CD14-positive monocyte (primary cell): ENCODE results near the gene SLC9A9. TPM values are rescaled to one million over a fixed set of nuclear protein-coding genes. Genes with fewer than 3 reads are reported as not detected.

ENCODE experiments used
- DNase-seq, 3 donors: peaks; one replicate each; pipeline ENCODE4 v3.0.0-alpha.2; 2011 to 2022
- H2AFZ ChIP-seq: 2 replicates; pipeline ENCODE4 v1.6.0; 2012; ENCODE audit warnings: mild to moderate bottlenecking, low read depth, low read length, inconsistent platforms; ENCODE audit not compliant: insufficient read depth, poor library complexity, severe bottlenecking
- H3K27ac ChIP-seq, 2 donors: 1 replicate in 1 of 2; 2 replicates in 1 of 2; pipeline ENCODE4 v1.5.1; 2012 to 2013; ENCODE audit warnings: low read length in 2 of 2, control low read depth in 1 of 2, inconsistent platforms in 1 of 2, low read depth in 1 of 2, mild to moderate bottlenecking in 1 of 2
- H3K27me3 ChIP-seq, 2 donors: one replicate each; pipeline versions ENCODE4 v1.6.0 to v1.6.1; 2011 to 2013; ENCODE audit warnings: low read length in 2 of 2; ENCODE audit not compliant: control insufficient read depth in 2 of 2, insufficient read depth in 2 of 2
- H3K36me3 ChIP-seq, 2 donors: replicated peaks in 1 of 2; 1 replicate in 1 of 2; 2 replicates in 1 of 2; pipeline versions ENCODE4 v1.5.1 to v1.6.1; 2012 to 2013; ENCODE audit warnings: low read length in 2 of 2, control low read depth in 1 of 2, inconsistent platforms in 1 of 2, mild to moderate bottlenecking in 1 of 2; ENCODE audit not compliant: insufficient read depth in 2 of 2, control insufficient read depth in 1 of 2
- H3K4me1 ChIP-seq, 2 donors: 1 replicate in 1 of 2; 2 replicates in 1 of 2; pipeline versions ENCODE4 v1.5.1 to v1.6.1; 2012 to 2013; ENCODE audit warnings: low read length in 2 of 2, control low read depth in 1 of 2, inconsistent platforms in 1 of 2, mild to moderate bottlenecking in 1 of 2, moderate library complexity in 1 of 2; ENCODE audit not compliant: insufficient read depth in 2 of 2, control insufficient read depth in 1 of 2
- H3K4me2 ChIP-seq: replicated peaks from 2 replicates; pipeline ENCODE3; 2012; ENCODE audit warnings: low read length, moderate library complexity, mild to moderate bottlenecking; ENCODE audit not compliant: poor library complexity, severe bottlenecking; ENCODE audit errors: extremely low read depth
- H3K4me3 ChIP-seq, 3 experiments: fragments of 200-600 bp in 1 of 3; sonication (generic) in 1 of 3; replicated peaks in 1 of 3; 1 replicate in 2 of 3; 2 replicates in 1 of 3; pipeline ENCODE4 v1.5.1; 2011 to 2013; ENCODE audit warnings: low read length in 3 of 3, mild to moderate bottlenecking in 3 of 3, control low read depth in 2 of 3, low read depth in 2 of 3, inconsistent platforms in 1 of 3, moderate library complexity in 1 of 3
- H3K79me2 ChIP-seq: 2 replicates; pipeline ENCODE4 v1.6.0; 2012; ENCODE audit warnings: mild to moderate bottlenecking, control low read depth, inconsistent platforms, low read length, moderate library complexity; ENCODE audit not compliant: insufficient read depth
- H3K9ac ChIP-seq: 2 replicates; pipeline ENCODE4 v1.6.0; 2017; ENCODE audit warnings: low read length, mild to moderate bottlenecking; ENCODE audit not compliant: insufficient read depth, poor library complexity, severe bottlenecking
- H3K9me3 ChIP-seq, 2 donors: replicated peaks in 1 of 2; 1 replicate in 1 of 2; 2 replicates in 1 of 2; pipeline versions ENCODE4 v1.5.1 to v1.6.1; 2012 to 2013; ENCODE audit warnings: low read length in 2 of 2, control low read depth in 1 of 2; ENCODE audit not compliant: control insufficient read depth in 1 of 2, insufficient read depth in 1 of 2
- H4K20me1 ChIP-seq: 2 replicates; pipeline ENCODE4 v1.6.0; 2012; ENCODE audit warnings: mild to moderate bottlenecking, low read length, control low read depth, moderate library complexity; ENCODE audit not compliant: insufficient read depth
- H3K27ac Mint-ChIP-seq, 7 donors: one replicate each; pipeline ENCODE4 v1.8.0; 2020; ENCODE audit warnings: mild to moderate bottlenecking in 7 of 7, mixed read lengths in 7 of 7, moderate library complexity in 6 of 7, inconsistent platforms in 2 of 7
- H3K27me3 Mint-ChIP-seq, 3 donors: one replicate each; pipeline ENCODE4 v1.8.0; 2021 to 2022; ENCODE audit warnings: low read depth in 3 of 3, mild to moderate bottlenecking in 3 of 3, mixed read lengths in 3 of 3, moderate library complexity in 3 of 3, inconsistent platforms in 1 of 3
- H3K36me3 Mint-ChIP-seq, 2 donors: one replicate each; pipeline ENCODE4 v1.8.0; 2020; ENCODE audit warnings: mixed read lengths in 2 of 2, inconsistent platforms in 1 of 2, mild to moderate bottlenecking in 1 of 2
- H3K4me1 Mint-ChIP-seq: one replicate; pipeline ENCODE4 v1.8.0; 2020; ENCODE audit warnings: mild to moderate bottlenecking, mixed read lengths
- H3K4me3 Mint-ChIP-seq, 2 donors: one replicate each; pipeline ENCODE4 v1.8.0; 2020; ENCODE audit warnings: mild to moderate bottlenecking in 2 of 2, mixed read lengths in 2 of 2, moderate library complexity in 1 of 2
- H3K9me3 Mint-ChIP-seq, 7 donors: one replicate each; pipeline ENCODE4 v1.8.0; 2020 to 2022; ENCODE audit warnings: mixed read lengths in 7 of 7, mild to moderate bottlenecking in 6 of 7, moderate library complexity in 6 of 7, inconsistent platforms in 2 of 7
- WGBS: methylation state at CpG from one replicate; pipeline ENCODE4 v1.1.5; 2013; ENCODE audit warnings: missing lambda C conversion rate; ENCODE audit not compliant: insufficient coverage; 5-methylcytosine and 5-hydroxymethylcytosine counted together
- intact Hi-C, 2 donors: fragments of 100-400 bp; cut with micrococcal nuclease; formaldehyde crosslinking; loops; one replicate each; pipeline versions ENCODE4 v1.15.0 to v1.15.1; 2023
- polyA plus RNA-seq, 3 donors: library from polyadenylated mRNA; depleted of rRNA in 1 of 3; unstranded in 2 of 3; stranded (reverse) in 1 of 3; fragments of 300-500 nt in 2 of 3; fragments of >200 nt in 1 of 3; fragmentation: Illumina TruSeq in 2 of 3; gene quantifications; 1 replicate in 2 of 3; 2 replicates in 1 of 3; pipeline ENCODE4 v1.2.3, GENCODE V29; 2012 to 2021
- TF ChIP-seq, protein P1 (sequence below): fragments of 200-600 bp; IDR thresholded peaks from one replicate; pipeline ENCODE4 v1.8.0; 2022; ENCODE audit warnings: antibody characterized with exemption, mild to moderate bottlenecking

Gene SLC9A9
- polyA plus RNA-seq, 3 donors, result 14.1 to 32.8 (median 27.0) TPM

DNA sequence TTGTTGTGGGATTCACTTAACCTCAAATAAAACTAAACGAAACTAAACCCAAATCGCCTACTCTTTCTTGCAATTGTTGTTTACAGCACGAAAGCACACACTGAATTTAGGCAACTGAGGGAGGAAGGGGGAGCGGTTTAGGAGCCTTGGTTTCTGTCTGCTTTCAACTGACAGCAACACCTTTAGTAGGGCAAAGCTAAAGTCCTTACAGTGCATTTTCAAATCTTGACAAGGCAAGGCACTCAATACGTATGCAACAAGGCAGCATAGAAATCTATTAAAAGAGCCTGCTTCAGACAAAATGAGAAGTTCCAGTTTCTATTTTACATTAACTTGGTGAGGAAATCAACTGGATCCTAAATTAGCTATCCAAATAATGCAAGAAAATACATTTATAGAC lies 554.1 kb downstream of the SLC9A9 start:
- H3K4me1 Mint-ChIP-seq, result peaks cover 43% of the 10 kb centered on the region
- no peak for DNase-seq
- Histone ChIP-seq H3K9me3 (no peaks in the 10 kb centered on the region), H3K4me2 (peak overlapping the region; percentile 4), H3K4me1 (peaks cover 26 to 28% of the 10 kb centered on the region in 2 donors), H3K9ac (no peak overlapping the region), H3K4me3 (no peak overlapping the region), H3K27me3 (no peaks in the 10 kb centered on the region), H3K36me3 (no peaks in the 10 kb centered on the region), H3K79me2 (no peaks in the 10 kb centered on the region), H3K27ac (peak overlapping the region in 1 of 2 donors; percentile 49), H2AFZ (no peak overlapping the region), H4K20me1 (no peaks in the 10 kb centered on the region)
- no peak overlapping the region for H3K4me3 Mint-ChIP-seq
- no peaks in the 10 kb centered on the region for H3K9me3 Mint-ChIP-seq
- peaks cover 0 to 2% (median 0%) of the 10 kb centered on the region in 3 donors for H3K27me3 Mint-ChIP-seq
- intact Hi-C loops, result no loop called here
- peak overlapping the region in 3 of 7 donors; percentile 32 to 48 (median 33) for H3K27ac Mint-ChIP-seq
- TF ChIP-seq, protein P1, sequence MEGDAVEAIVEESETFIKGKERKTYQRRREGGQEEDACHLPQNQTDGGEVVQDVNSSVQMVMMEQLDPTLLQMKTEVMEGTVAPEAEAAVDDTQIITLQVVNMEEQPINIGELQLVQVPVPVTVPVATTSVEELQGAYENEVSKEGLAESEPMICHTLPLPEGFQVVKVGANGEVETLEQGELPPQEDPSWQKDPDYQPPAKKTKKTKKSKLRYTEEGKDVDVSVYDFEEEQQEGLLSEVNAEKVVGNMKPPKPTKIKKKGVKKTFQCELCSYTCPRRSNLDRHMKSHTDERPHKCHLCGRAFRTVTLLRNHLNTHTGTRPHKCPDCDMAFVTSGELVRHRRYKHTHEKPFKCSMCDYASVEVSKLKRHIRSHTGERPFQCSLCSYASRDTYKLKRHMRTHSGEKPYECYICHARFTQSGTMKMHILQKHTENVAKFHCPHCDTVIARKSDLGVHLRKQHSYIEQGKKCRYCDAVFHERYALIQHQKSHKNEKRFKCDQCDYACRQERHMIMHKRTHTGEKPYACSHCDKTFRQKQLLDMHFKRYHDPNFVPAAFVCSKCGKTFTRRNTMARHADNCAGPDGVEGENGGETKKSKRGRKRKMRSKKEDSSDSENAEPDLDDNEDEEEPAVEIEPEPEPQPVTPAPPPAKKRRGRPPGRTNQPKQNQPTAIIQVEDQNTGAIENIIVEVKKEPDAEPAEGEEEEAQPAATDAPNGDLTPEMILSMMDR, result no peak
- no CpG with 5 or more reads among the region's 5 CpGs for WGBS
- peaks cover 0 to 9% of the 10 kb centered on the region in 2 donors for H3K36me3 Mint-ChIP-seq

DNA sequence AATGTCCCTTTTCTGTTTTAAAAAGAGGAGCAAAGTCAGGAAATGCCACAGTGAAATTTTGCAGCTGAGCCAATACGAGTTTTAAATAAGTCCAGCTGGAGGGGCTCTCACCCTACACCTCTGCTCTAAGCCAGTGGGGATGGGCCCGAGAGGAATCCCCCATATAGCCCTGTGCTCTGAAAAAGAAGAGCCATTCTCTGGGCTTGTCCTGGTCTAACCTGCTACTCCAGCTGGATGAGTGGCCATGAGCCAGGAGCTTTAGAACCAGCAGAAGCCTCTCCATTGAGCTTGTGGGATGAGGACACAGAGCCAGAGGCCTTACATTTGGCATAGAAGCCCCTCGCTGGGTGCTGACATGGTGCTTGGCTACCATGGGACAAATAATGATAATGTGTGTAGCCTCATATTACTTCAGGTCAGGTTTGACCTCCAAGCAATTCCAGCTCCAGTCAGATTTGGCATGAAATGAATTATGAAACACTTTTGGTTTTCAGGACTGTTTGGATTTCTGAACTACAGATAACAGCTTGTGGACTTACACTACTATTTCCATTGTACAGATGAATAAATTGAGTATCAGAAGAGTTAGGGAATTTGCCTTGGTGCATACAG lies 556.3 kb downstream of the SLC9A9 start:
- Histone ChIP-seq H3K79me2 (no peaks in the 10 kb centered on the region), H3K4me3 (no peak overlapping the region), H3K9ac (no peak overlapping the region), H3K36me3 (no peaks in the 10 kb centered on the region), H2AFZ (no peak overlapping the region), H3K9me3 (no peaks in the 10 kb centered on the region), H3K4me1 (peaks cover 17 to 18% of the 10 kb centered on the region in 2 donors), H3K27me3 (no peaks in the 10 kb centered on the region), H3K4me2 (no peak overlapping the region), H4K20me1 (no peaks in the 10 kb centered on the region), H3K27ac (no peak overlapping the region)
- H3K9me3 Mint-ChIP-seq, result no peaks in the 10 kb centered on the region
- 92% methylated on average over 3 of the region's 3 CpGs for WGBS
- H3K4me1 Mint-ChIP-seq, result peaks cover 32% of the 10 kb centered on the region
- TF ChIP-seq, protein P1, result no peak
- H3K4me3 Mint-ChIP-seq, result no peak overlapping the region
- H3K27ac Mint-ChIP-seq, result no peak overlapping the region
- intact Hi-C loops, result no loop called here
- peaks cover 0 to 2% (median 0%) of the 10 kb centered on the region in 3 donors for H3K27me3 Mint-ChIP-seq
- peaks cover 0 to 11% of the 10 kb centered on the region in 2 donors for H3K36me3 Mint-ChIP-seq
- DNase-seq, result no peak
